Dermis blood vessel endothelial cell (primary cell): ENCODE data around the gene KDM1B. TPM values are rescaled to one million over a fixed set of nuclear protein-coding genes. Genes with fewer than 3 reads are reported as not detected.

ENCODE experiments used
- DNase-seq: peaks from one replicate; pipeline ENCODE4 v3.0.0; 2010
- total RNA-seq: library from RNA; depleted of rRNA; stranded (reverse); fragments of >200 nt; gene quantifications from 2 replicates; pipeline ENCODE4 v1.2.3, GENCODE V29; 2014

The KDM1B gene
- total RNA-seq, 1 donor from 2014 or later = 9.7 TPM

GRCh38 chr6:18237167-18237566 is 81.9 kb downstream of the KDM1B start:
- DNase-seq = no peak

GRCh38 chr6:18240230-18240629 is 85.0 kb downstream of the KDM1B start:
- no peak for DNase-seq

GRCh38 chr6:18241208-18242038 is 86.2 kb downstream of the KDM1B start:
- DNase-seq = peak; percentile 37

- peak; percentile 73 for DNase-seq
These were observed 87.0 kb downstream of the KDM1B start for GRCh38 chr6:18242062-18242851.

GRCh38 chr6:18243302-18243893 is 88.2 kb downstream of the KDM1B start:
- no peak for DNase-seq

GRCh38 chr6:18244251-18244650 is 89.0 kb downstream of the KDM1B start:
- no peak for DNase-seq

- DNase-seq = no peak
These were observed 89.9 kb downstream of the KDM1B start for GRCh38 chr6:18245079-18245478.

- DNase-seq = no peak
These were observed 90.4 kb downstream of the KDM1B start for GRCh38 chr6:18245642-18246041.

GRCh38 chr6:18246205-18246604 is 91.0 kb downstream of the KDM1B start:
- DNase-seq = no peak

- DNase-seq = no peak
These were observed 91.8 kb downstream of the KDM1B start for GRCh38 chr6:18247002-18247401.

- no peak for DNase-seq
These were observed 93.5 kb downstream of the KDM1B start for GRCh38 chr6:18248698-18249097.

GRCh38 chr6:18249271-18249670 is 94.0 kb downstream of the KDM1B start:
- DNase-seq = no peak

GRCh38 chr6:18253635-18254034 is 98.4 kb downstream of the KDM1B start:
- no peak for DNase-seq

GRCh38 chr6:18254793-18255192 is 99.6 kb downstream of the KDM1B start:
- DNase-seq = no peak

- no peak for DNase-seq
These were observed 104.6 kb downstream of the KDM1B start for GRCh38 chr6:18259675-18260447.

GRCh38 chr6:18260448-18261106 is 105.4 kb downstream of the KDM1B start:
- DNase-seq = no peak

- DNase-seq = no peak
These were observed 106.7 kb downstream of the KDM1B start for GRCh38 chr6:18261877-18262276.

- DNase-seq = peak; percentile 35
These were observed 107.6 kb downstream of the KDM1B start for GRCh38 chr6:18262702-18263417.

GRCh38 chr6:18263418-18264218 is 108.4 kb downstream of the KDM1B start:
- peak; percentile 31 for DNase-seq

GRCh38 chr6:18264219-18264922 is 109.1 kb downstream of the KDM1B start, which contains the start of gene DEK:
DEK (minus strand) TSS chr6:18264530; CDS start chr6:18263987, 543 bp downstream.
- DNase-seq = peak; percentile 87
